ENCODE data around the gene PRRT4. TPM values are rescaled to one million over a fixed set of nuclear protein-coding genes. Genes with fewer than 3 reads are reported as not detected.

PRRT4 gene
- total and polyA plus RNA-seq, 2 of the 13 experiments (the other 11 are each of a cell fraction or from before 2014, with no cell fraction given): not detected

DNA sequence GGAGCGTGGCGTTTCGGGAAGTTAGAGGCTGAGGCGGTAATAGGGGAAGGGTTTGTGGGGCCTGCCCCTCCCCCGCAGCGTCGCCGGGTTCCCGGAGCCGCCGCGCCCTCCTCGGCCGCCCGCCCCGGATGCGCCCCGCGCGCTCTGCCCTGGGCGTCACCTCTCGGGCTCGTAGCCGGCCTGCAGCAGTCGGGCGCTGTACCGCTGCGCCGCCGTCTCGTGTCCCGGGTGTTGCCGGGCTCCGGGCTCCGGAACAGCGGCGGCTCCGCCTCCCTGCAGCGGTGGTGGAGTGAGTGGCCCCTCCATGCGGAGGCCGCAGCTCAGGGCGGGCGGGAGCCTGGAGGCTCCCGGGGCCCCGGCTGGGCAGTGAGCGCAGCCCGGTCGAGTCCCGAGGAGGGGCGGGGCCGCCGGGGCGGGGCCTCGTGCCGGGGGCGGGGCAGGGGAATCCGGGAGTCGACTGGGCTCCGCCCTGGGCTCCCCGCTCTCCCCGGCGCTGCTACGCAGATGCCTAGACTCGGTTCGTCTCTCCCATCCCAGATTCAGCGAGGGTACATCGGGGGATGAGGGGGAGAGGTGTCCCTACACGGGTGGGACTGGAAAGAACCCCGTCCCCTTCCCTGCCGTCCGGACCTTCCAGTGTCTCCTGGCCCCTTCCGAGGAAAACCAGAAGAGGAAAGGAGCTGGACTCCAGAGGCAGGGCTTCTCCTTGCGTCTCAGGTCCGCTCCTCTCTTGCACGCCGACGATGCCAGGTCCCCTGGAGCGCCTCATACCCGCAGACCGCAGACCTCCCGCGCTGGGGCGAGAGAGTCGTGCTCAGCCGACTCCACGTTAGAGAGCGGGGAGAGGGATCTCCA is 48.3 kb upstream of the PRRT4 start, which contains the start of gene IMPDH1 (continued):
- TF ChIP-seq ZNF724P (CRISPR knock-in tag; IDR thresholded peaks at IDR 0.05; ENCODE audit: borderline replicate concordance) (no peak), ZNF709 (CRISPR knock-in tag; IDR thresholded peaks at IDR 0.05) (peak; percentile 76), ZFP36 (IDR thresholded peaks at IDR 0.05; ENCODE audit: borderline replicate concordance, low read depth, low read length, partially characterized antibody) (no peak), SP5 (CRISPR knock-in tag; IDR thresholded peaks at IDR 0.05; ENCODE audit: borderline replicate concordance, low read depth) (peak; percentile 47), ZNF460 (CRISPR knock-in tag; IDR thresholded peaks at IDR 0.05; ENCODE audit: borderline replicate concordance) (no peak), ZSCAN9 (CRISPR knock-in tag; IDR thresholded peaks at IDR 0.05; ENCODE audit: borderline replicate concordance) (no peak), ZSCAN21 (CRISPR knock-in tag; IDR thresholded peaks at IDR 0.05; ENCODE audit: borderline replicate concordance) (peak; percentile 36; the same call in 1 of the 2 replicates), AKAP8 (CRISPR knock-in tag; IDR thresholded peaks at IDR 0.05) (peak; percentile 43; the same call in 1 of the 2 replicates), ZNF83 (CRISPR knock-in tag; IDR thresholded peaks at IDR 0.05; ENCODE audit: borderline replicate concordance) (no peak), PPARG (CRISPR knock-in tag; conservative IDR thresholded peaks at IDR 0.05) (0 out of 2 replicates have a peak, but pooled peaks have one; percentile 27), SMARCC2 (IDR thresholded peaks at IDR 0.05) (no peak), ATRX (CRISPR knock-in tag; IDR thresholded peaks at IDR 0.05; ENCODE audit: borderline replicate concordance) (no peak)
- TF ChIP-seq, protein P1, sequence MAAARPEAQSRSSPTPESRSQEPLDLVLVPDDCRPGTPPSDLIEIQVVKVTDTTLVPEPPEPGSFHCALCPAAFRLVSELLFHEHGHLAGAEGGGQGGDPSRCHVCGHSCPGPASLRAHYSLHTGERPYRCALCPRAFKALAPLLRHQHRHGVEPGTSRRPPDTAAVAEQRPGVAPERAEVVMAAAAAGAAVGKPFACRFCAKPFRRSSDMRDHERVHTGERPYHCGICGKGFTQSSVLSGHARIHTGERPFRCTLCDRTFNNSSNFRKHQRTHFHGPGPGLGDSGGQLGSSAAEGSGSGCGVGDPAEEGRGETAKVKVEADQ (CRISPR knock-in tag; IDR thresholded peaks at IDR 0.05; ENCODE audit: borderline replicate concordance): 0 out of 2 replicates have a peak, but pooled peaks have one; percentile 43
- TF ChIP-seq, protein P2, sequence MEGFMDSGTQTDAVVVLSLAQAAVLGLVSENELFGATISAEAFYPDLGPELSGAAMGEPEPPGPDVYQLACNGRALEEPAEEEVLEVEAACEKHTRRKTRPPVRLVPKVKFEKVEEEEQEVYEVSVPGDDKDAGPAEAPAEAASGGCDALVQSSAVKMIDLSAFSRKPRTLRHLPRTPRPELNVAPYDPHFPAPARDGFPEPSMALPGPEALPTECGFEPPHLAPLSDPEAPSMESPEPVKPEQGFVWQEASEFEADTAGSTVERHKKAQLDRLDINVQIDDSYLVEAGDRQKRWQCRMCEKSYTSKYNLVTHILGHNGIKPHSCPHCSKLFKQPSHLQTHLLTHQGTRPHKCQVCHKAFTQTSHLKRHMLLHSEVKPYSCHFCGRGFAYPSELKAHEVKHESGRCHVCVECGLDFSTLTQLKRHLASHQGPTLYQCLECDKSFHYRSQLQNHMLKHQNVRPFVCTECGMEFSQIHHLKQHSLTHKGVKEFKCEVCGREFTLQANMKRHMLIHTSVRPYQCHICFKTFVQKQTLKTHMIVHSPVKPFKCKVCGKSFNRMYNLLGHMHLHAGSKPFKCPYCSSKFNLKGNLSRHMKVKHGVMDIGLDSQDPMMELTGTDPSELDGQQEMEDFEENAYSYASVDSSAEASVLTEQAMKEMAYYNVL (CRISPR knock-in tag; IDR thresholded peaks at IDR 0.05; ENCODE audit: borderline replicate concordance): 0 out of 2 replicates have a peak, but pooled peaks have one; percentile 14
- TF ChIP-seq, protein P3, sequence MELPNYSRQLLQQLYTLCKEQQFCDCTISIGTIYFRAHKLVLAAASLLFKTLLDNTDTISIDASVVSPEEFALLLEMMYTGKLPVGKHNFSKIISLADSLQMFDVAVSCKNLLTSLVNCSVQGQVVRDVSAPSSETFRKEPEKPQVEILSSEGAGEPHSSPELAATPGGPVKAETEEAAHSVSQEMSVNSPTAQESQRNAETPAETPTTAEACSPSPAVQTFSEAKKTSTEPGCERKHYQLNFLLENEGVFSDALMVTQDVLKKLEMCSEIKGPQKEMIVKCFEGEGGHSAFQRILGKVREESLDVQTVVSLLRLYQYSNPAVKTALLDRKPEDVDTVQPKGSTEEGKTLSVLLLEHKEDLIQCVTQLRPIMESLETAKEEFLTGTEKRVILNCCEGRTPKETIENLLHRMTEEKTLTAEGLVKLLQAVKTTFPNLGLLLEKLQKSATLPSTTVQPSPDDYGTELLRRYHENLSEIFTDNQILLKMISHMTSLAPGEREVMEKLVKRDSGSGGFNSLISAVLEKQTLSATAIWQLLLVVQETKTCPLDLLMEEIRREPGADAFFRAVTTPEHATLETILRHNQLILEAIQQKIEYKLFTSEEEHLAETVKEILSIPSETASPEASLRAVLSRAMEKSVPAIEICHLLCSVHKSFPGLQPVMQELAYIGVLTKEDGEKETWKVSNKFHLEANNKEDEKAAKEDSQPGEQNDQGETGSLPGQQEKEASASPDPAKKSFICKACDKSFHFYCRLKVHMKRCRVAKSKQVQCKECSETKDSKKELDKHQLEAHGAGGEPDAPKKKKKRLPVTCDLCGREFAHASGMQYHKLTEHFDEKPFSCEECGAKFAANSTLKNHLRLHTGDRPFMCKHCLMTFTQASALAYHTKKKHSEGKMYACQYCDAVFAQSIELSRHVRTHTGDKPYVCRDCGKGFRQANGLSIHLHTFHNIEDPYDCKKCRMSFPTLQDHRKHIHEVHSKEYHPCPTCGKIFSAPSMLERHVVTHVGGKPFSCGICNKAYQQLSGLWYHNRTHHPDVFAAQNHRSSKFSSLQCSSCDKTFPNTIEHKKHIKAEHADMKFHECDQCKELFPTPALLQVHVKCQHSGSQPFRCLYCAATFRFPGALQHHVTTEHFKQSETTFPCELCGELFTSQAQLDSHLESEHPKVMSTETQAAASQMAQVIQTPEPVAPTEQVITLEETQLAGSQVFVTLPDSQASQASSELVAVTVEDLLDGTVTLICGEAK (IDR thresholded peaks at IDR 0.05): no peak
- TF ChIP-seq, protein P3 (CRISPR knock-in tag; IDR thresholded peaks at IDR 0.05): peak; percentile 49; the same call in 1 of the 2 replicates

Data from HepG2 (cell line).